GM12878 (cell line): ENCODE measurements around the gene SHC3. TPM values are rescaled to one million over a fixed set of nuclear protein-coding genes. Genes with fewer than 3 reads are reported as not detected.

Source experiments
- ATAC-seq: fragments of 200-7000 bp; cut with Tn5 transposase; 3 replicates; pipeline ENCODE4 v1.9.1; 2020; ENCODE audit warnings: mild to moderate bottlenecking, moderate library complexity
- BruUV-seq: library from RNA; stranded (reverse); fragments of 400-500 nt; replicated peaks from 2 replicates; lab custom pipeline; 2021; lab: Mats Ljungman, UMichigan
- CTCF ChIA-PET: fragments of 300-600 bp; sonication (Branson Sonifier 250); formaldehyde crosslinking; extraction: SDS; loops from one replicate; lab custom pipeline; 2021; ENCODE audit warnings: inconsistent platforms; lab: Yijun Ruan, JAX
- POLR2A ChIA-PET: fragments of 350-600 bp; formaldehyde crosslinking; extraction: SDS; loops from one replicate; lab custom pipeline; 2021; ENCODE audit warnings: inconsistent platforms; lab: Charles Lee
- RAD21 ChIA-PET: fragments of 300-600 bp; sonication (Branson Sonifier 250); formaldehyde crosslinking; loops from one replicate; lab custom pipeline; 2023; ENCODE audit warnings: antibody characterized with exemption; ENCODE audit not compliant: unreplicated experiment; lab: Charles Lee
- SMC1A ChIA-PET: fragments of 300-600 bp; sonication (Branson Sonifier 250); formaldehyde crosslinking; loops from one replicate; lab custom pipeline; 2023; ENCODE audit not compliant: unreplicated experiment, uncharacterized antibody; lab: Charles Lee
- DNase-seq: peaks from one replicate; pipeline ENCODE4 v3.0.0-alpha.2; 2011; ENCODE audit warnings: low read depth, low spot score
- FAIRE-seq: peaks from 3 replicates; lab custom pipeline; 2011; peaks lifted over from hg19 to GRCh38; lab: Jason Lieb, UNC
- H2AFZ ChIP-seq: 2 replicates; pipeline ENCODE4 v1.6.0; 2011; ENCODE audit warnings: low read depth, low read length, control low read depth; ENCODE audit not compliant: control insufficient read depth
- H3K27ac ChIP-seq: 2 replicates; pipeline ENCODE4 v1.5.1; 2011; ENCODE audit warnings: control low read depth; ENCODE audit not compliant: control insufficient read depth, insufficient read depth
- H3K27me3 ChIP-seq, 2 experiments: replicated peaks in 1 of 2; 2 replicates each; pipeline versions ENCODE4 v1.6.0 to v1.6.1; 2011; ENCODE audit warnings: low read length in 1 of 2; ENCODE audit not compliant: control insufficient read depth in 2 of 2, insufficient read depth in 2 of 2
- H3K36me3 ChIP-seq, 2 experiments: 2 replicates each; pipeline ENCODE4 v1.5.1; 2011; ENCODE audit warnings: low read length in 1 of 2; ENCODE audit not compliant: control insufficient read depth in 2 of 2, insufficient read depth in 2 of 2
- H3K4me1 ChIP-seq: 2 replicates; pipeline ENCODE4 v1.6.1; 2011; ENCODE audit warnings: mild to moderate bottlenecking, low read length, moderate library complexity, mixed read lengths; ENCODE audit not compliant: control insufficient read depth, insufficient read depth
- H3K4me2 ChIP-seq: 2 replicates; pipeline ENCODE4 v1.6.0; 2011; ENCODE audit warnings: control low read depth; ENCODE audit not compliant: control insufficient read depth, insufficient read depth
- H3K4me3 ChIP-seq: fragments of 200-600 bp; sonication (generic); 2 replicates; pipeline ENCODE4 v1.5.1; 2016
- H3K79me2 ChIP-seq: 2 replicates; pipeline ENCODE4 v1.6.0; 2011; ENCODE audit warnings: low read length; ENCODE audit not compliant: control insufficient read depth, insufficient read depth
- H3K9ac ChIP-seq: 2 replicates; pipeline ENCODE4 v1.8.0; 2011; ENCODE audit warnings: low read length, control low read depth, mixed read lengths; ENCODE audit not compliant: control insufficient read depth, insufficient read depth
- H3K9me3 ChIP-seq: replicated peaks from 3 replicates; pipeline ENCODE4 v1.5.1; 2011; ENCODE audit warnings: mild to moderate bottlenecking, low read length; ENCODE audit not compliant: control insufficient read depth, insufficient read depth
- H4K20me1 ChIP-seq: 2 replicates; pipeline ENCODE4 v1.6.0; 2011; ENCODE audit not compliant: control insufficient read depth, insufficient read depth
- BCL11A ChIP-seq: IDR thresholded peaks from 2 replicates; pipeline ENCODE4 v1.6.1; 2011; ENCODE audit warnings: low read depth, low read length
- BMI1 ChIP-seq: fragments of 450-650 bp; IDR thresholded peaks from 2 replicates; pipeline ENCODE4 v1.6.1; 2016; ENCODE audit warnings: mild to moderate bottlenecking, moderate library complexity, borderline replicate concordance
- CHD2 ChIP-seq: IDR thresholded peaks from 2 replicates; pipeline ENCODE4 v1.6.1; 2011; ENCODE audit warnings: low read depth, low read length, improper control_type of control experiment, borderline replicate concordance
- ESRRA ChIP-seq: IDR thresholded peaks from 2 replicates; pipeline ENCODE4 v1.6.1; 2012; ENCODE audit warnings: mild to moderate bottlenecking, low read length, improper control_type of control experiment
- JUNB ChIP-seq: IDR thresholded peaks from 2 replicates; pipeline ENCODE4 v1.6.1; 2016; ENCODE audit warnings: antibody characterized with exemption, mild to moderate bottlenecking
- KDM1A ChIP-seq: fragments of 200-600 bp; sonication (generic); IDR thresholded peaks from 2 replicates; pipeline ENCODE4 v1.6.1; 2016; ENCODE audit warnings: borderline replicate concordance
- RELA ChIP-seq: fragments of 450-650 bp; IDR thresholded peaks from 2 replicates; pipeline ENCODE4 v1.8.0; 2014; ENCODE audit warnings: borderline replicate concordance; ENCODE audit not compliant: partially characterized antibody
- SIN3A ChIP-seq: IDR thresholded peaks from 2 replicates; pipeline ENCODE4 v1.6.1; 2012; ENCODE audit warnings: low read depth, low read length, improper control_type of control experiment
- SKIL ChIP-seq: fragments of 450-650 bp; IDR thresholded peaks from 2 replicates; pipeline ENCODE4 v1.6.1; 2017; ENCODE audit warnings: mild to moderate bottlenecking, low read depth, inconsistent platforms; ENCODE audit not compliant: poor library complexity, severe bottlenecking
- USF1 ChIP-seq: IDR thresholded peaks from 2 replicates; pipeline ENCODE4 v1.6.1; 2011; ENCODE audit warnings: borderline replicate concordance, low read depth, mild to moderate bottlenecking, moderate library complexity, mixed read lengths, low read length; ENCODE audit not compliant: insufficient read depth; ENCODE audit errors: extremely low read length
- ZBTB40 ChIP-seq: fragments of 450-650 bp; IDR thresholded peaks from 2 replicates; pipeline ENCODE4 v1.6.1; 2016; ENCODE audit warnings: mild to moderate bottlenecking, moderate library complexity, borderline replicate concordance
- ZNF592 ChIP-seq: fragments of 450-650 bp; IDR thresholded peaks from 2 replicates; pipeline ENCODE4 v1.6.1; 2017; ENCODE audit warnings: mild to moderate bottlenecking, moderate library complexity
- ZSCAN29 ChIP-seq: fragments of 450-650 bp; IDR thresholded peaks from 2 replicates; pipeline ENCODE4 v1.6.1; 2017; ENCODE audit warnings: mild to moderate bottlenecking, moderate library complexity
- ZZZ3 ChIP-seq: IDR thresholded peaks from 2 replicates; pipeline ENCODE4 v1.6.1; 2011; ENCODE audit warnings: low read depth; ENCODE audit not compliant: control insufficient read depth, insufficient read length
- WGBS: methylation state at CpG from one replicate; pipeline ENCODE4 v1.1.6; 2016; ENCODE audit warnings: low lambda C conversion rate; ENCODE audit not compliant: insufficient replicate concordance, insufficient coverage; ENCODE audit errors: missing lambda C conversion rate; 5-methylcytosine and 5-hydroxymethylcytosine counted together
- in situ Hi-C: fragments of 300-500 bp; cut with MboI; formaldehyde crosslinking; loops from 9 replicates; pipeline ENCODE4 v1.14.3; 2018; ENCODE audit warnings: mixed read lengths
- intact Hi-C: fragments of 100-400 bp; cut with micrococcal nuclease; formaldehyde crosslinking; loops from one replicate; pipeline ENCODE4 v1.14.2; 2022; ENCODE audit not compliant: unreplicated experiment
- polyA plus RNA-seq, 11 experiments: library from polyadenylated mRNA; depleted of rRNA in 4 of 11; unstranded in 6 of 11; stranded (reverse) in 5 of 11; fragments of >200 nt; fragmentation: Nextera tagmentation in 4 of 11; fragmentation: Illumina TruSeq in 1 of 11; extraction: Ambion mirVana in 4 of 11; extraction: Trizol in 1 of 11; gene quantifications; 1 replicate in 1 of 11; 2 replicates in 10 of 11; pipeline versions ENCODE4 v1.2.1 to v1.2.3, GENCODE V29; 2011 to 2016; ENCODE audit warnings: inconsistent platforms in 2 of 11, missing spikeins in 2 of 11, low read depth in 1 of 11
- total RNA-seq, 4 experiments: library from RNA; depleted of rRNA in 3 of 4; stranded (reverse); fragments of >200 nt in 3 of 4; fragmentation: Illumina TruSeq in 1 of 4; extraction: Trizol in 1 of 4; gene quantifications; 2 replicates each; pipeline versions ENCODE4 v1.2.1 to v1.2.3, GENCODE V29; 2013 to 2021

Gene SHC3
- total and polyA plus RNA-seq, 10 of the 15 experiments (the other 5 are each of a cell fraction or from before 2014, with no cell fraction given), result 0.01 to 0.06 TPM; not detected in 8

GRCh38 chr9:89015336-89015735 lies 163.3 kb downstream of the SHC3 start:
- intact Hi-C loops, result no loop called here
- H3K36me3 ChIP-seq, result no peaks in the 10 kb centered on the region
- H3K4me2 ChIP-seq, result no peak overlapping the region
- in situ Hi-C loops, result no loop called here
- ChIA-PET RAD21 (interaction anchor here (0.6 kb wide), 1 partner anchor 243 kb away, joined by 4 read pairs; no protein-coding TSS in a partner anchor), CTCF (no interaction called here), SMC1A (no interaction called here), POLR2A (no interaction called here)
- no peak overlapping the region for H3K27ac ChIP-seq
- DNase-seq (no peak), ATAC-seq (no peak), FAIRE-seq (no peak)
- H3K27me3 ChIP-seq, result no peaks in the 10 kb centered on the region
- no peaks in the 10 kb centered on the region for H4K20me1 ChIP-seq
- no peak overlapping the region for H3K9ac ChIP-seq
- no peaks in the 10 kb centered on the region for H3K4me1 ChIP-seq
- no peak overlapping the region for H2AFZ ChIP-seq
- WGBS, result 12% methylated on average over 2 of the region's 2 CpGs
- H3K79me2 ChIP-seq, result no peaks in the 10 kb centered on the region
- no TSS peak for BruUV-seq
- H3K9me3 ChIP-seq, result no peaks in the 10 kb centered on the region
- H3K4me3 ChIP-seq, result no peak overlapping the region
- no peak for TF ChIP-seq BCL11A
- TF ChIP-seq ZBTB40, result no peak
- TF ChIP-seq ZNF592, result no peak
- TF ChIP-seq ZSCAN29, result no peak
- TF ChIP-seq USF1, result no peak
- TF ChIP-seq KDM1A, result no peak
- no peak for TF ChIP-seq ESRRA
- TF ChIP-seq JUNB, result no peak
- no peak for TF ChIP-seq ZZZ3
- no peak for TF ChIP-seq RELA
- TF ChIP-seq SIN3A, result no peak
- TF ChIP-seq SKIL, result no peak
- TF ChIP-seq CHD2, result no peak
- no peak for TF ChIP-seq BMI1
